GM12878 (cell line): ENCODE data around the gene FADS1. TPM values are rescaled to one million over a fixed set of nuclear protein-coding genes. Genes with fewer than 3 reads are reported as not detected.
A peak's percentile ranks its signal among the peaks of the same experiment; 100 is the strongest.

Experiments
- BACH1 ChIP-seq: fragments of 450-650 bp; IDR thresholded peaks from 2 replicates; pipeline ENCODE4 v1.6.1; 2017; ENCODE audit warnings: mild to moderate bottlenecking, borderline replicate concordance
- CREB1 ChIP-seq: IDR thresholded peaks from 2 replicates; pipeline ENCODE4 v1.6.1; 2012; ENCODE audit warnings: low read depth, mild to moderate bottlenecking, inconsistent platforms
- HDAC6 ChIP-seq: fragments of 200-600 bp; sonication (generic); IDR thresholded peaks from one replicate; pipeline ENCODE4 v1.8.0; 2017; ENCODE audit warnings: antibody characterized with exemption; ENCODE audit not compliant: unreplicated experiment
- KDM1A ChIP-seq: fragments of 200-600 bp; sonication (generic); IDR thresholded peaks from 2 replicates; pipeline ENCODE4 v1.6.1; 2016; ENCODE audit warnings: borderline replicate concordance
- ZBED1 ChIP-seq: IDR thresholded peaks from 2 replicates; pipeline ENCODE4 v1.6.1; 2016; ENCODE audit warnings: borderline replicate concordance
- polyA plus RNA-seq, 11 experiments: library from polyadenylated mRNA; depleted of rRNA in 4 of 11; unstranded in 6 of 11; stranded (reverse) in 5 of 11; fragments of >200 nt; fragmentation: Nextera tagmentation in 4 of 11; fragmentation: Illumina TruSeq in 1 of 11; extraction: Ambion mirVana in 4 of 11; extraction: Trizol in 1 of 11; gene quantifications; 1 replicate in 1 of 11; 2 replicates in 10 of 11; pipeline versions ENCODE4 v1.2.1 to v1.2.3, GENCODE V29; 2011 to 2016; ENCODE audit warnings: inconsistent platforms in 2 of 11, missing spikeins in 2 of 11, low read depth in 1 of 11
- total RNA-seq, 4 experiments: library from RNA; depleted of rRNA in 3 of 4; stranded (reverse); fragments of >200 nt in 3 of 4; fragmentation: Illumina TruSeq in 1 of 4; extraction: Trizol in 1 of 4; gene quantifications; 2 replicates each; pipeline versions ENCODE4 v1.2.1 to v1.2.3, GENCODE V29; 2013 to 2021
- TF ChIP-seq, protein P1 (sequence below), 3 experiments: IDR thresholded peaks in 2 of 3; conservative IDR thresholded peaks in 1 of 3; 2 replicates each; pipeline ENCODE4 v1.5.1; 2011; ENCODE audit warnings: low read depth in 3 of 3, low read length in 3 of 3, mild to moderate bottlenecking in 3 of 3, control low read depth in 2 of 3, moderate library complexity in 2 of 3, inconsistent platforms in 1 of 3, mixed read lengths in 1 of 3; ENCODE audit not compliant: control insufficient read depth in 2 of 3, insufficient read depth in 1 of 3; ENCODE audit errors: extremely low read depth in 1 of 3
- TF ChIP-seq, protein P2 (sequence below): fragments of 450-650 bp; IDR thresholded peaks from 2 replicates; pipeline ENCODE4 v1.6.1; 2016; ENCODE audit warnings: mild to moderate bottlenecking
- TF ChIP-seq, protein P3 (sequence below): fragments of 450-650 bp; IDR thresholded peaks from 2 replicates; pipeline ENCODE4 v1.6.1; 2016; ENCODE audit warnings: mild to moderate bottlenecking
- TF ChIP-seq, protein P4 (sequence below): IDR thresholded peaks from 2 replicates; pipeline ENCODE4 v1.6.1; 2011; ENCODE audit warnings: mild to moderate bottlenecking, low read depth, low read length, moderate library complexity; ENCODE audit not compliant: insufficient replicate concordance
- TF ChIP-seq, protein P5 (sequence below): IDR thresholded peaks from 2 replicates; pipeline ENCODE4 v1.6.1; 2011; ENCODE audit warnings: low read depth, mild to moderate bottlenecking, low read length, moderate library complexity, borderline replicate concordance; ENCODE audit errors: extremely low read depth
- TF ChIP-seq, protein P6 (sequence below): fragments of 450-650 bp; formaldehyde crosslinking; IDR thresholded peaks from 2 replicates; pipeline ENCODE4 v1.4.0; 2020; ENCODE audit warnings: mild to moderate bottlenecking, moderate library complexity

Gene FADS1
- total and polyA plus RNA-seq, 10 of the 15 experiments (the other 5 are each of a cell fraction or from before 2014, with no cell fraction given): 8.8 to 73.9 (median 39.0) TPM

DNA sequence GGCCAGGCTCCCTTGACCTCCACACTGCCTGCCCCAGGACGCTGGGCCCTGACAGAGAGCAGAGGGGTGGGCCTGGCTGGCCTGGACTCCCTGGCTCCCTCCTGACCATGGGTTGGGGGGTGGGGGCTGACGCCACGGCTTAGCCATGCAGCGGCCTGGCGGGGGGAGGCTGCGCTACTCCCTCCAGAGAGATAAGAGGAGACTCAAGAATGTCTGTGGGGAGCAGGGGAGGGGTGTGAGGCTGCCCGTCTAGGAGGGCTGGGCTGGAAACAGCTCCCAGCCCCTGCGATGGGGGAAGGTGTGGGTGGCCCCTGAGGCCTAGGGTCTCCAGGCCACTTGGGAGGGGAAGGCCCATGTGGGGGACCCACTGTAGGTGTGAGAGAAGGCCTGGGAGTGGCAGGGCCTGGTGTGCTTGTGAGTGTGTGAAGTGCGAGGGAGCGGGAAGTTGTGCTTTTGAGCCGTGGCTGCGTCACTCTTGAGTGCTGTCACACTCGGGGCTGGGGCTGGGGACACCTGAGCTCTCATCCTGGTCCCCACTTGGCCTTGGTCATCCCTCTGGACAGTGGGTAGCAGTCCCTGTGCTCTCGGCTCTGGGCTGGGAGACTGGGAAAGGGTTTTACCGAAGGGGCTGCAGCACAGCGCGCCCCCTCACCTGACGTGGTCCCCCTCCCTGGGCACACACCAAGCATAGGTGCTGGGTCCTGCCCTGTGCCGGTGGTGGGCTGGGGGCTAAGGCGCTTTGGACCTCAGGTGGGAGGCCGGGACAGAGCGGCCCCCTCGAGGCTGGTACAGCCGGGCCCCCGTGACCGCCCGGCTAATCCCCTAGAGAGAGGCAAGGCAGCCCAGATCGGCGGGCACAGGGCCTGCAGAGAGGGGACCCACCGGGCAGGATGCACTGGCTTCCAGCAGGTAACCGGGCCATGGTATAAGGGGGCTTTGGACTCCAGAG is 62.0 kb downstream of the FADS1 start (continued):
- TF ChIP-seq, protein P1, sequence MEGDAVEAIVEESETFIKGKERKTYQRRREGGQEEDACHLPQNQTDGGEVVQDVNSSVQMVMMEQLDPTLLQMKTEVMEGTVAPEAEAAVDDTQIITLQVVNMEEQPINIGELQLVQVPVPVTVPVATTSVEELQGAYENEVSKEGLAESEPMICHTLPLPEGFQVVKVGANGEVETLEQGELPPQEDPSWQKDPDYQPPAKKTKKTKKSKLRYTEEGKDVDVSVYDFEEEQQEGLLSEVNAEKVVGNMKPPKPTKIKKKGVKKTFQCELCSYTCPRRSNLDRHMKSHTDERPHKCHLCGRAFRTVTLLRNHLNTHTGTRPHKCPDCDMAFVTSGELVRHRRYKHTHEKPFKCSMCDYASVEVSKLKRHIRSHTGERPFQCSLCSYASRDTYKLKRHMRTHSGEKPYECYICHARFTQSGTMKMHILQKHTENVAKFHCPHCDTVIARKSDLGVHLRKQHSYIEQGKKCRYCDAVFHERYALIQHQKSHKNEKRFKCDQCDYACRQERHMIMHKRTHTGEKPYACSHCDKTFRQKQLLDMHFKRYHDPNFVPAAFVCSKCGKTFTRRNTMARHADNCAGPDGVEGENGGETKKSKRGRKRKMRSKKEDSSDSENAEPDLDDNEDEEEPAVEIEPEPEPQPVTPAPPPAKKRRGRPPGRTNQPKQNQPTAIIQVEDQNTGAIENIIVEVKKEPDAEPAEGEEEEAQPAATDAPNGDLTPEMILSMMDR (IDR thresholded peaks at IDR 0.05 in 2 of 3, conservative IDR thresholded peaks at IDR 0.05 in 1 of 3; ENCODE audit: control insufficient read depth in 2 of 3, extremely low read depth in 1 of 3, insufficient read depth in 1 of 3, low read depth in 3 of 3, low read length in 3 of 3): no peak
- TF ChIP-seq, protein P2, sequence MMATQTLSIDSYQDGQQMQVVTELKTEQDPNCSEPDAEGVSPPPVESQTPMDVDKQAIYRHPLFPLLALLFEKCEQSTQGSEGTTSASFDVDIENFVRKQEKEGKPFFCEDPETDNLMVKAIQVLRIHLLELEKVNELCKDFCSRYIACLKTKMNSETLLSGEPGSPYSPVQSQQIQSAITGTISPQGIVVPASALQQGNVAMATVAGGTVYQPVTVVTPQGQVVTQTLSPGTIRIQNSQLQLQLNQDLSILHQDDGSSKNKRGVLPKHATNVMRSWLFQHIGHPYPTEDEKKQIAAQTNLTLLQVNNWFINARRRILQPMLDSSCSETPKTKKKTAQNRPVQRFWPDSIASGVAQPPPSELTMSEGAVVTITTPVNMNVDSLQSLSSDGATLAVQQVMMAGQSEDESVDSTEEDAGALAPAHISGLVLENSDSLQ: peak; percentile 20; the same call in 1 of the 2 replicates
- TF ChIP-seq, protein P3, sequence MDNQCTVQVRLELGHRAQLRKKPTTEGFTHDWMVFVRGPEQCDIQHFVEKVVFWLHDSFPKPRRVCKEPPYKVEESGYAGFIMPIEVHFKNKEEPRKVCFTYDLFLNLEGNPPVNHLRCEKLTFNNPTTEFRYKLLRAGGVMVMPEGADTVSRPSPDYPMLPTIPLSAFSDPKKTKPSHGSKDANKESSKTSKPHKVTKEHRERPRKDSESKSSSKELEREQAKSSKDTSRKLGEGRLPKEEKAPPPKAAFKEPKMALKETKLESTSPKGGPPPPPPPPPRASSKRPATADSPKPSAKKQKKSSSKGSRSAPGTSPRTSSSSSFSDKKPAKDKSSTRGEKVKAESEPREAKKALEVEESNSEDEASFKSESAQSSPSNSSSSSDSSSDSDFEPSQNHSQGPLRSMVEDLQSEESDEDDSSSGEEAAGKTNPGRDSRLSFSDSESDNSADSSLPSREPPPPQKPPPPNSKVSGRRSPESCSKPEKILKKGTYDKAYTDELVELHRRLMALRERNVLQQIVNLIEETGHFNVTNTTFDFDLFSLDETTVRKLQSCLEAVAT: peak; percentile 94
- TF ChIP-seq KDM1A: no peak
- no peak for TF ChIP-seq HDAC6
- TF ChIP-seq, protein P4, sequence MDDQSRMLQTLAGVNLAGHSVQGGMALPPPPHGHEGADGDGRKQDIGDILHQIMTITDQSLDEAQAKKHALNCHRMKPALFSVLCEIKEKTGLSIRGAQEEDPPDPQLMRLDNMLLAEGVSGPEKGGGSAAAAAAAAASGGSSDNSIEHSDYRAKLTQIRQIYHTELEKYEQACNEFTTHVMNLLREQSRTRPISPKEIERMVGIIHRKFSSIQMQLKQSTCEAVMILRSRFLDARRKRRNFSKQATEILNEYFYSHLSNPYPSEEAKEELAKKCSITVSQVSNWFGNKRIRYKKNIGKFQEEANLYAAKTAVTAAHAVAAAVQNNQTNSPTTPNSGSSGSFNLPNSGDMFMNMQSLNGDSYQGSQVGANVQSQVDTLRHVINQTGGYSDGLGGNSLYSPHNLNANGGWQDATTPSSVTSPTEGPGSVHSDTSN: no peak
- TF ChIP-seq CREB1: no peak
- no peak for TF ChIP-seq ZBED1
- TF ChIP-seq, protein P5, sequence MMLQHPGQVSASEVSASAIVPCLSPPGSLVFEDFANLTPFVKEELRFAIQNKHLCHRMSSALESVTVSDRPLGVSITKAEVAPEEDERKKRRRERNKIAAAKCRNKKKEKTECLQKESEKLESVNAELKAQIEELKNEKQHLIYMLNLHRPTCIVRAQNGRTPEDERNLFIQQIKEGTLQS: no peak
- no peak; the same call in 1 of the 2 replicates for TF ChIP-seq BACH1
- TF ChIP-seq, protein P6, sequence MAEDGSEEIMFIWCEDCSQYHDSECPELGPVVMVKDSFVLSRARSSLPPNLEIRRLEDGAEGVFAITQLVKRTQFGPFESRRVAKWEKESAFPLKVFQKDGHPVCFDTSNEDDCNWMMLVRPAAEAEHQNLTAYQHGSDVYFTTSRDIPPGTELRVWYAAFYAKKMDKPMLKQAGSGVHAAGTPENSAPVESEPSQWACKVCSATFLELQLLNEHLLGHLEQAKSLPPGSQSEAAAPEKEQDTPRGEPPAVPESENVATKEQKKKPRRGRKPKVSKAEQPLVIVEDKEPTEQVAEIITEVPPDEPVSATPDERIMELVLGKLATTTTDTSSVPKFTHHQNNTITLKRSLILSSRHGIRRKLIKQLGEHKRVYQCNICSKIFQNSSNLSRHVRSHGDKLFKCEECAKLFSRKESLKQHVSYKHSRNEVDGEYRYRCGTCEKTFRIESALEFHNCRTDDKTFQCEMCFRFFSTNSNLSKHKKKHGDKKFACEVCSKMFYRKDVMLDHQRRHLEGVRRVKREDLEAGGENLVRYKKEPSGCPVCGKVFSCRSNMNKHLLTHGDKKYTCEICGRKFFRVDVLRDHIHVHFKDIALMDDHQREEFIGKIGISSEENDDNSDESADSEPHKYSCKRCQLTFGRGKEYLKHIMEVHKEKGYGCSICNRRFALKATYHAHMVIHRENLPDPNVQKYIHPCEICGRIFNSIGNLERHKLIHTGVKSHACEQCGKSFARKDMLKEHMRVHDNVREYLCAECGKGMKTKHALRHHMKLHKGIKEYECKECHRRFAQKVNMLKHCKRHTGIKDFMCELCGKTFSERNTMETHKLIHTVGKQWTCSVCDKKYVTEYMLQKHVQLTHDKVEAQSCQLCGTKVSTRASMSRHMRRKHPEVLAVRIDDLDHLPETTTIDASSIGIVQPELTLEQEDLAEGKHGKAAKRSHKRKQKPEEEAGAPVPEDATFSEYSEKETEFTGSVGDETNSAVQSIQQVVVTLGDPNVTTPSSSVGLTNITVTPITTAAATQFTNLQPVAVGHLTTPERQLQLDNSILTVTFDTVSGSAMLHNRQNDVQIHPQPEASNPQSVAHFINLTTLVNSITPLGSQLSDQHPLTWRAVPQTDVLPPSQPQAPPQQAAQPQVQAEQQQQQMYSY (CRISPR knock-in tag): no peak
- TF ChIP-seq, all 136 proteins: peak for 8
